GM19463 (cell line): Measurements from ENCODE around the gene ARMH3.
A peak's percentile ranks its signal among the peaks of the same experiment; 100 is the strongest.

Experiments used
- ATAC-seq: cut with Tn5 transposase; IDR thresholded peaks from one replicate; pipeline ENCODE4 v1.9.1; 2021; ENCODE audit warnings: mild to moderate bottlenecking, moderate library complexity; ENCODE audit not compliant: unreplicated experiment

The ARMH3 gene

GRCh38 chr10:101875068-101875688 is 180.8 kb downstream of the ARMH3 start:
- ATAC-seq: no peak

GRCh38 chr10:101874252-101874651 is 181.7 kb downstream of the ARMH3 start:
- no peak for ATAC-seq

DNA sequence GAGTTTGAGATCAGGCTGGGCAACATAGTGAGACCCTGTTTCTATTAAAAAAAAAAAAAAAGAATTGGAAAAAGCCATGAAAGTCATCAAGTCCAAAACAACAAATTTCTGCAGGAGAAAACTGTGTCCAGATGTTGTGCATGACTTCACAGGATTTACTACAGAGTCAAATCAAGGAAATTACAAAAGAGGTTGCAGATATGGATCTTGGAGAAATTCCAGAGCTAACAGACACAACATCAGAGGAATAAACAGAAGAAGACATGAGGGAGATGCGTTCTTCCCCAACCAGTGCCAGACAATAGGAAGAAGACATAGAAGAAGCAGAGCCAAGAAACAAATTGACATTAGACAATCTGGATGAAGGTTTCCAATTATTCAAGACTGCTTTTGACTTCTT is 188.0 kb downstream of the ARMH3 start:
- no peak for ATAC-seq

GRCh38 chr10:101859530-101859929 is 196.4 kb downstream of the ARMH3 start:
- no peak for ATAC-seq

- ATAC-seq: peak; percentile 50
Observed at GRCh38 chr10:101858723-101859500, 197.1 kb downstream of the ARMH3 start.

GRCh38 chr10:101857802-101858476 is 198.0 kb downstream of the ARMH3 start:
- ATAC-seq: no peak

GRCh38 chr10:101856626-101857025 is 199.3 kb downstream of the ARMH3 start:
- no peak for ATAC-seq

- ATAC-seq: no peak
Observed at GRCh38 chr10:101851411-101852116, 204.4 kb downstream of the ARMH3 start.

GRCh38 chr10:101850749-101851148 is 205.2 kb downstream of the ARMH3 start:
- ATAC-seq: no peak

- no peak for ATAC-seq
Observed at GRCh38 chr10:101848894-101849351, 207.1 kb downstream of the ARMH3 start.

- ATAC-seq: no peak
Observed at GRCh38 chr10:101848408-101848807, 207.6 kb downstream of the ARMH3 start.

GRCh38 chr10:101845893-101846292 is 210.1 kb downstream of the ARMH3 start:
- ATAC-seq: no peak

GRCh38 chr10:101843032-101844021 is 212.6 kb downstream of the ARMH3 start, which contains the start of gene KCNIP2:
TSS of gene KCNIP2 (minus strand) at chr10:101843800. CDS start at chr10:101843568, 232 bp downstream.
- ATAC-seq: no peak

GRCh38 chr10:101841826-101842225 is 214.1 kb downstream of the ARMH3 start:
- no peak for ATAC-seq

- ATAC-seq: peak; percentile 70
Observed at GRCh38 chr10:101840741-101841453, 215.1 kb downstream of the ARMH3 start.

GRCh38 chr10:101840102-101840684 is 215.8 kb downstream of the ARMH3 start:
- ATAC-seq: no peak

- ATAC-seq: peak; percentile 30
Observed at GRCh38 chr10:101839416-101840063, 216.4 kb downstream of the ARMH3 start.

- ATAC-seq: no peak
Observed at GRCh38 chr10:101839002-101839401, 217.0 kb downstream of the ARMH3 start.
